Fibroblast of upper back skin (primary cell): ENCODE results near the gene FAM149A.

Source experiments
- DNase-seq: peaks from one replicate; pipeline ENCODE4 v3.0.0-alpha.2; 2013

FAM149A gene

DNA sequence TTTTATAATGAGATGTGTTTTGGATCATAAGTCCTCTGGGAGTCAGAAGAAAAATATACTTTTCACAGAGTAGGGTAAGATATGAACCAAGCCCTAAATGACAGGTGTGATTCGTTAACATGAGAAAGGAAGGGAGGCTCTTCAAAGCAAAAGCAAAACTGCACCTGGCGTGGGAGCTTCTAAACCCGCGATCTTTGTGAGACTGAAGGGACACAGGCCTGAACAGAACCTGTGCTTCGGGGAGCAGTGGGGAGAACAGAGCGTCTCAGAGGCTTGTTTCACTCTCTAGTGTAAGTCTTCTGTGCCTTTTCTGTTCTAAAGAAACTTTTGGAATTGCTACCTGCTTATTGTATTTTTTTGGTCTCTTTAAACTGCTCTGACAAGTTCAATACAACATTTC, 56.6 kb downstream of the FAM149A start:
- no peak for DNase-seq

DNA sequence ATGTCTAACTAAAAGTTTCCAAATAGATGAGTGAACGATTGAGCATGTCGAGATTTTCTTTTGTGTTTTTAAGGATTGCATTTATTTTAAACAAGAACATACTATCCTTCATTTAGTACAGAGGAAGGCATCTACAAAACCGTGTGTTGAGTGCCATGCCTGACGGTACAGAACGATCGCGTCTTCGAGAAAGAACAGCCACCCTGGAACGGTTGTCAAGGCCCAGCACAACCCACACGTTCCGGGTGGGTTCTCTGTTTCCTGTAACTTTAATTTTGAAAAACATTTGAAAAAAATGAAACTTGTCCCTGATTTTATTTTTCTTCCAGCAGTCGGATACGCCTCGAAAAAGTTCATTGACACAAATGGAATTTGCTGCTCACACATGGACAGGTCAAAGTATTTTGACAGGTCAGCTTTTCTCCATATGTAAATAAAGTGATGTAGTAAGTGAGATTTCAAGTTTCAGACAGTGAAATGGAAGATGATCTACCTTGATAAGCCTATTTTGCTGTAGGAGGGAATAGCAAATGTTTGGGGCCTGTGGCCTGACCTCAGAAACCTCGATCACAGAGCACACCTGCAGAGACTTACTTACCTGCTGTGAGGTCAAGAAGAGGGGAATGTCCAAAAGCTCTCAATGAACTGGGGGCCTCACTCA, 62.5 kb downstream of the FAM149A start:
- no peak for DNase-seq

DNA sequence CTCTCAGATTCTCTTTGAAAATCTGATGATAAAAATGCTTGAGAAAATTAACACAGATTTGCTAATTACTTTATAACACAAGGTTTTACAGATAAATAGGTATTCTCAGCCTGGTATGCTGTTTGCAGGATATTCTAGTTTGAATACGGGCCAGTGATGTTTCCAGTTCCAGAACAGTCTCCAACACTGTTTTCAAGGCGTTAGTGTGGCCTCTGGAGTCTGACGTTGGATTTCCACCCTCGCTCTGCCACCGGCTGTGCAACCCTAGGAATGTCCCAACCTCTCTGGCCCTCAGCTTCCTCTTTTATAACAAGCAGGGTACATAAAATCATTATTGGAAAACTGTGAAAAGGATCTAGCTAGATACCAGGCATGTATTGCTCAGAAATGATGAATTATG, 63.1 kb downstream of the FAM149A start:
- no peak for DNase-seq

DNA sequence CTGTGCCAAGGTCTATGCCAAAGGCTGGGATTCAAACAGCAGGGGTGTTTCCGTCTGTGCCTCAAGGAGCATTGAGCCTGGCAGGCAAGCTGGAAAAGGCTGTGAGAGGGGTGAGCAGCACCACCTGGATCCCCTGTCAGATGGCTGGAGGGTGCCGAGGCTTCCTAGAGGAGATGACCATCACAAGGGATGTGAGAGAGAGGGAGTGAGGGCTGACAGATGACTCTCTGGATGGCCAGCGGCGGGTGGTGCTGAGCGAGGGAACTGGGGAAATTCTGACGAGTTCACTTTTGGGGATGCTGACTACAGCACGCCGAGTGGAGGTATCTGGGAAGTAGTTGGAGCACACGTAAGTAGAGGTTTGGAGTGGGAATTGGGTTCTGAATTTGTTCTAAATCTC, 64.2 kb downstream of the FAM149A start:
- no peak for DNase-seq

DNA sequence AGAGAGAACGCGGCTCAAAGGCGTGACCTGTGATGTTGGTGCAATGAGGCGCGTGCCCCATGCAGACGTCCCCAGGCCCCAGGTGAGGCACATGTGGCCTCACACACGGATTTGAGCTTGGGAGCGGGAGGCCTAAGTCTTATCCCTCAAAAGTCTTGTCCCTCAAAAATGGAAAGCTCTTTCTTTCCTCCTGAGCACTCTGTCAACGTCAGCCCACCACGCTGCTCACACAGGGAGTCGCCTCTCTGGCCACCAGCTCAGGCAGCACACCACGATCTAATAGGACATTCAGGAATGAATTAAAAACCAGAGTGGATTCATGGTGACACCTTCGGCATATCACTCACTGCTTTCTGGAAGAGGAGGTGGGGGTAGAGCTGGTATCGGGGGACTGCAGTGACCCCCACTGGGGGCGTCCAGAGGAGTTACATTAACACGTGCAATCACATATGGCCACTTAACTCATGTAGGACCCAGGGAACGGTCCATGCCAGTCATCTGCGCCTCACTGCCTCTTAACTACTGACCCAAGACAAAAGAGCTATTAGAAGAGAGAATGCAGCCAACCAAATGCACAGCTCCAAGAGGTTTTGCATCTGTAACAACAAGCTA, 64.9 kb downstream of the FAM149A start:
- DNase-seq: no peak

DNA sequence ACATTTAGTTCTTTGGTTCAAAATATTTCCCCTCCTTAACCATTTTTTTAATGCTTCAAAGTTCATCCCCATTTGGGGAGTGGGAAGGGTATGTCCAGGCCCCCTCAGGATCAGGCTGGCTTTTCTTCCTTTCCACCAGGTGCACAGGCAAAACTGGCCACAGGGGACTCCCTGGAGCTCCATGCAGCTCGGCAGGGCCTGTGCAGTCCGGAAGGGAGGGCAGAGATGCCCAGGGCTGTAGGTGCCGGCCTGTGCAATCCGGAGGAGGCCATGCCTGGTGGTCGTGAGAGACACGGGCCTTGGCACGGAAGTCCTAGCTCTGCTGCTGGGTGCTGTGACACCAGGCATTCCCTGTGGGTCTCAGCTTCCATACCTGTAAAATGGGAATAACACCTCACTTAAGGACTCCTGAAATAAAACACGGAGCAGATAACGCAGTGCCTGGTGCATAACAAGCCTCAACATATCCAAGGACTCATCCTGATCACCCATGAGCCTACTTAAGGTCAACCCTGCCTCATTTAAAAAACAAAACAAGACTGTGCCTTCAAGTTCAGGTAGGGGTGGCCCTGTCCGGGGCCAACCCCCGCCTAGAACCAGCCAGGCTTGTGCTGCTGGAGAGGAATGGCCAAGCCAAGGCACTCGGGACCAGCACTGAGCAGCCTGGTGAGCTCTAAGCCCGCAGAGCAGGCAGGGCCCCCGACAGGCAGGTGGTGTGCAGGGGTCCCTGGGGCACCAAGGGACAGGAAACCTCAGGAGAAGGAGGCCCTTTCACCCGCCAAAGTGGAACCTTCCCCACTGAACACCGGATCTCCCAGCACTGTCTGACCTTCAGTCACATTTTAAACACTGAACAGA, 65.7 kb downstream of the FAM149A start:
- no peak for DNase-seq

DNA sequence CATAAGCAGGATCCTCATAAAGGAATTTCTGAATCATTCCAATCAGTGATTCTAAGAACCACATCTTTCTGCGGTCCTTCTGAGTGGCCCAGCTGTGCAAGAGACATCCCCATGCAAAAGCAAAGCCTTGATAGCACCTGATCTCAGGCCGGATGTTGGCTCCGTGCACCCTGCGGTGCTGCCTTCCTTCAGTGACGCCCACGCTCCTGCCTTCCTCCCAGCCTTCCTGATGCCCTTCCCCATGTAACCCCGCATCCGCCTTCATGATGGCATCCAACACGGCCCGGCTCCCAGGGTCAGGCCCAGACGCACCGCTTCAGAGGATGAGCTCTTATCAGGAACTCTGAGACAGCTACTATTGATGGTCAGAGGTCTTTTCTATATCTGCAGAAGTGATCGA, 66.5 kb downstream of the FAM149A start:
- DNase-seq: no peak

DNA sequence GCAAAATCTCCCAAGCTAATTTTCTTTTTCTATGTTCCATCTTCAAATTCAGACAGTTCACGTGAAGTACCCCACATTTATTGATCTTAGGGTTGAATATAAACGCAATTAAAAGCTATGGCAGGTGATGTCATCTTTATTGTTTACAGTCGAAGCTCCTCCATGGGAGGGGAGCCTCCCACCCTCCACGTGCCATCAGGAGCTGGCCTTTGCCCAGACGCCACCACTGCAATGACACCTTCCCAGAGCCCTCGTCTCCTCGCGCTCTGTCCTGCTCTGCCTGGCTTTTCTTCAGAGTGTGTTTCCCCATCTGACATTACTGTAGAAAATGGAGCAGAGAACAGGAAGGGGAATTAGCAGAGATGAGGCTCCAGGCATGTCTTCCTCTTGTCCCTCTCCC, 68.0 kb downstream of the FAM149A start:
- DNase-seq: no peak

DNA sequence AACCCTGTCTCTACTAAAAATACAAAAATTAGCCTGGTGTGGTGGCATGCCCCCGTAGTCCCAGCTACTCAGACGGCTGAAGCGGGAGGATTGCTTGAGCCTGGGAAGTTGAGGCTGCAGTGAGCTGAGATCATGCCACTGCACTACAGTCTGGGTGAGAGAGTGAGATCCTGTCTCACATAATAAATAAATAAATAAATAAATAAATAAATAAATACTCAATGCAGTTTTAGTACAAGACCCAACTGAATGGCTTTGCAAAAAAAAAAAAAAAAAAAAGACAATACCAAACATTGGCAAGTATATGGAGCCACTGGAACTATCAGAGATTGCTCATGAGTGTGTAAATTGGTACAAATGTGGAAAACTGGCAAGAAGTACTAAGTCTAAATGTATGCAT, 83.6 kb downstream of the FAM149A start:
- DNase-seq: no peak

DNA sequence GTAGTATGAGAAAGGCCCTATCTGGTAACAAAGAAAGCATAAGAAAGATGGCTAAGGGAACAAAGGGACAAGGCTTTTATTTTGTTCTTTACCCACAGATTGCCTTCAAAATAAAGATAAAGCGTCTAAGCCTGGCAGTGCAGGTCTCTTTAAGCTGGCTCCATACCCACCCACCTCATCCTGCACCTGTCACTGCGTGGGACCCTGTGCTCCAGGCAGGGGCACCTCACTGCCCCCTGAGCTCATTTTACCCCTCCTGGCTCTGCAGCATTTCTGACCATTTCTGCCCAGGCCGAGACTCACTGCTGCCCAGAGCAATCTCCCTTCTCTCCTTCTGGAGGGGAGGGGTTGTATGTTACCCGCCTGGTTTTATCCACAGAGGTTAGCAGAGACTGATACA, 85.2 kb downstream of the FAM149A start:
- DNase-seq: no peak

DNA sequence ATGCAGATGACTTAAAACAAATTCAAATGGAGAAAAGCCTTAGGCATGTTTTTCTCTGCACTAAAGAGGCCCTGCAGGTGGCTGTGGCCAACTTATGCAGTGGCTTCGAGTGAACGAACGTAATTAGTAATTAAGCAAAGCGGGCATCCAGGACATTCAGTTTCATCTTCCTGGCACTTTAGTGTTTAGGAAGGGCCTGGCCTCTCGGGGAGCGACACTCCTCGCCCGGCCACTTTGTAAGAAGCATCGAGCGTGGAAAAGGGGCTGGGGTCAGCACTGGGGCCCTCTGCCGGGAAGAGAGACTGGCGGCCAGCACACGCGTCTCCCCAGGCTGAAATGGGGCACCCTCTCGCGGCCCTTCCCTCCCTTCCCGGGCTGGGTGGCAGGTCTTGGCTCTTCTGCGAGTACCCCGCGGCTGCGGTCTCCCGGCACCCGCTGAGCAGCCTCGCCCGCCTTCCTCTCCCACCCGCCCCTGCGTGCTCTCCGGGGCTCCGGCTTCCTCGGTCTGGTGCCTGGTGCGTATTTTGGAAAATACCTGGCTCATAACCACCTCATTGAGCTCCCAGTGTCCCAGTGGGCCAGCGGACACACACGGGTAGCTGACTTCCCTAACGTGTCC, 86.2 kb downstream of the FAM149A start:
- peak; percentile 1 for DNase-seq

DNA sequence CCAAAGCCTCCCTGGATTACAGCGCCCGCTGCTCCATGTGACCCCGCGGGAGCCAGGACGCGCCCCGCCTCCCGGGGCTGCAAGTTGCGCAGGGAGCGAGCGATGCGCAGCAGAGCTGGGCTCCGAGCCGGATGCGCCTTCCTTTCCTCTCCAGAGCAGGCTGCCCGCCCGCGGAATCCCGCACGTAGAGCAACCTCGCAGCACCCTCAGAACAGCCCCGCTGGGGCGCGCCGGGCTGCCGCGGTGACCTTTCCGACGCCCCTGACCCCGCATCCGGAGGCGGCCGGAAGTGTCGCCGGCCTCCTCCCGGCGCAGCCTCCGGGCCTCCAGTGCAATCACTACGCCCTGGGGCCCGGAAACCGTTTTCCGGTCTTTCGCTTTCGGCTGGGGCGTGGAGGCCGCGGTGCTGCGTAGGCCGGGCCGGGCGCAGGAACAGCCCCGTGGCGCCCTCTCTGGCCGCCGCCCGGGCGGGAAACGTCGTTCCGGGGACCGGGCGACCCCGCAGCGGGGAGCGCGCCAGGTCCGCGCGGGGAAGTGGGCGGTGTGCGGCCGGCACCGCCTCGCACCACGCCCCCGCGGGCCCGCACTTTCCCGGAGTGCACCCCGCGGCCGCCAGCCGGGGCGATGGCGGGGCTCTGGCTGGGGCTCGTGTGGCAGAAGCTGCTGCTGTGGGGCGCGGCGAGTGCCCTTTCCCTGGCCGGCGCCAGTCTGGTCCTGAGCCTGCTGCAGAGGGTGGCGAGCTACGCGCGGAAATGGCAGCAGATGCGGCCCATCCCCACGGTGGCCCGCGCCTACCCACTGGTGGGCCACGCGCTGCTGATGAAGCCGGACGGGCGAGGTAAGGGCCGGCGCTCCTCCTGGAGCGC, 86.9 kb downstream of the FAM149A start, which contains the start of gene CYP4V2:
Gene CYP4V2 (plus strand): TSS at position 368 of the 866 bp plus-strand sequence. CDS start 257 bp downstream, at position 625.
- peak; percentile 71 for DNase-seq

DNA sequence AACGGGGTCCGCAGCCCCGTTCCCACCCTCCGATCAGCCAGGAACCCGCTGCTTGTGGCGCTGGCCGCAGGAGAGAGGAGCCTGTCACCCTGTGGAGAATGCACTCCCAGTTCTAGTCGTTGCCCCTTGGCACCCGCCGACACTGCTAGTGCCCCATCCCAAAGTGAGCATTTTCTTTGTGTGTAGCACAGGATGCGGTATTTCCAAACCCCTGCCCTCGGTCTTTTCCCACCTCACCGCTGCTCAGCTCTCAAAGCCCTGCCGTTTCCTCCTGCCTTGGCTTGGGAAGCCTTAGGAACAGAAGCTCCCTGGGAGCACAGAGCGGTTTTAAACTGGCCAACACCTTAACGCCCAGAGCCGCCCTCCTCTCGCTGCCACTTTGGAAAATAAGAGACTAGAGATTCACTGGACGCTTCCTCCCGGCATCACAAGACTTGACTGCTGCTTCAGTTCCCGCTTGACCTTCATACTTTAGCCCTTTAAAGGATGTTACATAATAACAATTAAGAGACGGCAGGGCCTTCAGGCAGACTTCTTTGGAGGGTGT, 87.6 kb downstream of the FAM149A start:
- DNase-seq: peak; percentile 31

DNA sequence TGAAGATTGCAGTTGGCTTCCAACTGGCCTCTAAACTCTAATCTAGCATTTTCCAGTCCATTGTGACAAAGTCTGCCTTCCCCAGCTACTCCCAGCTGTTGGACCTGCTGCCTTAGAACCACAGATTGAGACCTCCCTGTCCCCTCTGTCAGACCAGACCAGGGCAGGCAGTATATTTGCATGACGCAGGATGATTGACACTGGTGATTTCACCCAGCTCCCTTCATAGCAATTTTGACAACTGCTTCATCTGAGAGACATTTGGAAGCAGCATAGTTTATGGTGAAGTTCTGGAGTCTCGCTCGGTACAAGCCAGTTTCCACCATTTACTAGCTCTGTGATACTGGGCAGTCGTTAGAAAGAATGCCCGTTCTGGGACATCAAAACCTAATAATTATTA, 89.3 kb downstream of the FAM149A start:
- no peak for DNase-seq

DNA sequence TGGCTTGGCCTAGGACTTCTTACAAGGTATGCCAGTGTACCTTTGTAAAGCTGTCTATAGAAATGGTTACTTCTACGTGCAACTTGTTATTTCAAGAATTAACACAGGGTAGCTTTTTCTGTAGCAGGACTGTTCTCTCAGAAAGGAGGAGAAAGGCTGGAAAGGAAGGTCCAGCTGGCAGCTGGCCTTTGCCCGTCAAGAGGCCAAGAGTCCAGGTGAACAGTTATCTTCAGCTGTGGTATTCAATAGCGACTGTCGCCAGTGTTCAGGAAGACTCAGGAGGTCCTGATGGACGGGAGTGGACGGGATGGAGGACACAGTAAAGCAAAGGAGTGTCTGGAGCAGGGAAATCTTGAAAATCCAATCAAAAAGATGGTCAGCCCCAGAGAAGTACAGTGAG, 91.6 kb downstream of the FAM149A start:
- no peak for DNase-seq

DNA sequence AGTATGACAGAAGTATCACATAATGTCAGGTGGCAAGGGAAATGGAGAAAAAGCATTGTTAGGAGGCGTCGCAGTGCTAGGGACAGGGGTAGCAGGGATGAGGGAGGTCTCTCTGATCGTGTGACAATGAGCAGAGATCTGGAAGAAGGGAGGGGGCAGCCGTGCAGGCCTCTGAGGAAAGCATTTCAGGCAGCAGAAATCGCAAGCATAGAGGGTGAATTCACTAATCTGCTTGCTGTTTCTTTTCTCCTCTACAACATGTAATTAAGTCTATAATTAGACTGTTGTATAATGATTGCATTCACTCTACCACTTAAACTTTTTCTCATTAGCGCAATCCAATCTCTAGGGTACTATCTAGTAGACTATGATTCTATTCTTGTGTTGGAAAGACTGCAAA, 96.0 kb downstream of the FAM149A start:
- DNase-seq: no peak

DNA sequence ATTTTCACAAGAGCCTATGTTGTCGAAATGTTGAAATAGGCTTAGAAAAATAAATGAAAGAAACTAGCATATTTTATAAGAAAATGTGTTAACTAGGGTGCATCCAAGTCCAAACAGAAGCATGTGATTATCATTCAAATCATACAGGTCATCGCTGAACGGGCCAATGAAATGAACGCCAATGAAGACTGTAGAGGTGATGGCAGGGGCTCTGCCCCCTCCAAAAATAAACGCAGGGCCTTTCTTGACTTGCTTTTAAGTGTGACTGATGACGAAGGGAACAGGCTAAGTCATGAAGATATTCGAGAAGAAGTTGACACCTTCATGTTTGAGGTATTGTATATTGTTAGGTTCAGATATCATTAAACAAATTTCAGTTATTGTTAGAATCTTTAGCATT, 96.5 kb downstream of the FAM149A start:
- DNase-seq: no peak

DNA sequence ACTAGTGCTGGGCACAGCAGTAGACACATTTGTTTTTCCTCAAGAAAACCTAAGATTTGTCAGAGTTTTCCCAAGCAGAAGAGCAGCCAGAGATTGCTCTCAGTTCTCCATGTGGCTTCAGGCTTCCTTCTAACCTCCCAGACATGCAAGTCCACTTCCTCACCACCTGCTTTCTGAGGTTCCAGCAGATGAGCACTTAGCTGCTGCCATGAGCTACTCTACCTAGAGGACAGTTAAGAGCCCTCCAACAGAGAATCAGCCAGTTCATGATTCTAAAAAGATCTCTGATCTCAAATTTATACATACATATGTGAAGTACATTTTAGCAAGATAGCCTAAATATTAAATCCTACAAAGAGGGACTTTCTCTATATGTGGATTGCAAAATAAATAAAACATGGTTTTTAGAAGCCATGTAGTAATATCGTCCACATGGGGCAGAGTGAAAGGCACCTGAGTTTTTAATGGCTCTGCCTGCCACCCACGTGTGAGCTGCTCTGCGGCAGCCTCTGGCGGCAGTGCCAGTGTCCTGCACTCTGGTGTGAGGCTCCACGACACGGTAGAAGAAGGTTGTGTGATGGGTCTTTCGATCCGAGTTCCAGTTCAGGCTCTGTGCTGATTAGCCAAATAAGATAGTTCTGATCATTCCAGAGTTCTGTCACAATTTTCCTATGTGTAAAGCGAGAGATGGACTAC, 97.2 kb downstream of the FAM149A start:
- peak; percentile 4 for DNase-seq

DNA sequence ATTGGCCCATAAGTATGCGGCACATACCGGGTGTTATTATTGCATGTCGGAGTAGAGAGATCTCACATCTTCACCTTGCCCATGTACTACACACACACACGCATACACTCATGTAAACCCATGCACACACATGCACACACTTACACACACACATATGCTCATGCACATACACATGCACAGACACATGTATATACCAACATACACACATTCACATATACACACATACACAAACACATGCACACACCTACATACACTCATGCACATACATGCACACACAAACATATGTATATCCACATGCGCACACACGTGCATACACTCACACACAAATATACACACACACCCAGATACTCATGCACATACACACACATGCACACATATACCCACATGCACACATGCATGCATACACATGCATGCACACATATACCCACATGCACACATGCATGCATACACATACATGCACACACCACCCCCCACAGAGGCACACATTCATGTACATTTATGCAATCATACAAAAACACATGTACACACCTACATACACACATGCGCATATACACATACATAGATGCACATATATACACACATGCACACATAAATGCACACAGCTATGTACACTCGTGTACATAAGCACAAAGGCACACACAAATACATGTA, 98.1 kb downstream of the FAM149A start:
- DNase-seq: no peak

DNA sequence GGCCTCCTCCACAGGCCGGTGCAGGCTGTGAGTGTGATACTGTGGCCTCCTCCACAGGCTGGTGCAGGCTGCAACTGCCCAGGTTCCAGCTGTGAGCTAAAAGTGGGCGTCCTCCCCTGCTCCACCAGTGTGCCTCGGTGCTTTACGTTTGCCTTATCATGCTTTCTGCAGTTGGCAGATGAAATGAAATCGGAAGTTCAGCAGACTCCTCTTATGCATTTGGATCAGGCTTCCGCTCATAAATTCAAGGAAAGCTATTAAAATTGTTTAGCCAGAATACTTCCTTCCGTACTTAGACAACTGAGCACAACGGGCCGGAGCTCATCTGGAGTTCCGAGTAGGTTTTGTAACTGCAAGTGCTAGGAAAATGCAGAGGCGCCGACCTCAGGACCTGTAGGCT, 98.9 kb downstream of the FAM149A start:
- DNase-seq: peak; percentile 3

DNA sequence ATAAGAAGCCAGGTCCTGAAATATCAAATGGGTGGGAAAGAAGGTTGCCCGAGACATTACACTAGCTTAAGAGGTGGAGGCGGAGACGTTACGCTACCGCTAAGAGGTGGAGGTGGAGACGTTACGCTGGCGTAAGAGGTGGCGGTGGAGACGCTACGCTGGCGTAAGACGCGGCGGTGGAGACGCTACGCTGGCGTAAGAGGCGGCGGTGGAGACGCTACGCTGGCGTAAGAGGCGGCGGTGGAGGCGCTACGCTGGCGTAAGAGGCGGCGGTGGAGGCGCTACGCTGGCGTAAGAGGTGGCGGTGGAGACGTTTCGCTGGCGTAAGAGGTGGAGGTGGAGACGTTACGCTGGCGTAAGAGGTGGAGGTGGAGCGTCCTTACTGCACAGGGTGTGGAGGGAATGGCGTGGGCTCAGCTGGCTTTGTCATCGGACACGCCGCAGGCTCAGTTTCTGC, 99.6 kb downstream of the FAM149A start:
- peak; percentile 65 for DNase-seq
